GM18907 (cell line): ENCODE data around the gene SPAG16.

Source experiments
- ATAC-seq: cut with Tn5 transposase; IDR thresholded peaks from one replicate; pipeline ENCODE4 v1.9.1; 2021; ENCODE audit warnings: mild to moderate bottlenecking, moderate library complexity; ENCODE audit not compliant: unreplicated experiment

SPAG16 gene

DNA sequence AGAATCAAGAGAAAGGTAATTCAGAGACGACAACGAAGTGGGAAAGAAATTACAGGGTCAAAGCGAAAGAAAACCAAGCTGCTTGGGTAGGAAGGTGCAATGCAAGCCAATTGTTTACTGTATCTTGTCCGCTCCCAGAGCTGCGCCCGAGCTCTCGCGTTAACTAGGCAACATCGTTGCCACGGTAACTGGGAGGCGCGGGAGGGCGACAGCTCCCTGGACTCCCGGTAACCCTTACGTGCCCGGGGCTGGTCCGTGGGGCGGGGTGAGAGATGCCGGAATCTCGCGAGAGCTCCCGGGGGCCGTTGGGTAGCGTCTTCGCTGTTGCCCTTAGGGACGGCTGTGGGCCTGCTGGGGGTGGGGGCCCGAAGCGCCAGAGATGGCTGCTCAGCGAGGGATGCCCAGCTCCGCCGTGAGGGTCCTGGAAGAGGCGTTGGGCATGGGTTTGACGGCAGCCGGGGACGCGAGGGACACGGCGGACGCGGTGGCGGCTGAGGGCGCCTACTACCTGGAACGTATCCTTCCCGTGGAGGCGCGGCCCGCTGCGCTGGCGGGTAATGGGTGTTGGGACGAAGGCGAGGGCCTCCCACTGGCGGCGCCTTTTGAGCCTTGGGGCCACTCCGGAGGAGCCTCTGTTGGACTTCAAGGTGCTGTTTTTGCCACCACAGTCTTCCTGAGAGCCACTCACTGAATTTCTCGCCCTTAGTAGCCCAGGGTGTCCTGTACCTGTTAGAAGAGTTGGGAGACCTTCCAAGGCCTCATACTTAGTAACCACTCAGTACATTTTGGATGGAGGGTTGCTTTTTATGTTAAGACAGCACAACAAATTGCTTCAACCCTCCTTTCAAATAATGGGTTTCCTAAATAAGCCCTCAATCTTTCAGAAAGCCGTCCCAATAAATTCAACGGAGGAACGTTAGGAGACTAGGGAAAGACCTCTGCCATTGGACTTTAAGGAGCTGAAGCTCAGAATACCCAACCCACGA is at the start of gene SPAG16:
Gene SPAG16 (plus strand): TSS at position 360 of the 986 bp plus-strand sequence.
- peak; percentile 100 for ATAC-seq

DNA sequence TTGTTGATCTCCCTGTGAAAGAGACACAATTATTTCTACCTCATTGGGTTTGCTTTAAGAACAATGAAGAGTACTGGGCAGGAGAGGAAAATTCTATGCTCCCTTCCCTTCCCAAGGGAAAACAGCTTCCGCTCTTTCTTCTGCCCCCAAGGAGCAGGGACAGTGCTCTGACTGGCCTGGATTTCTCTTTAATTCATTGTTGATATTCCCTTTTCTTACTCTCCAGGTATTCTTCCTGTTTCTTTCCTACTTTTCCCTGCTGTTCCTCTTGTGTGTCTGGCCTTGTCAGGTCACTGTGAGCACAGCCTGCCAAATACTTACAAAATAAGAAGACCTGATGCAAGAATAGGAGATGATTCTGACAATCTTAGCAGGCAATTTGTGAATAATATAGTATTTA is 49.6 kb upstream of the SPAG16 start:
- ATAC-seq, result no peak

DNA sequence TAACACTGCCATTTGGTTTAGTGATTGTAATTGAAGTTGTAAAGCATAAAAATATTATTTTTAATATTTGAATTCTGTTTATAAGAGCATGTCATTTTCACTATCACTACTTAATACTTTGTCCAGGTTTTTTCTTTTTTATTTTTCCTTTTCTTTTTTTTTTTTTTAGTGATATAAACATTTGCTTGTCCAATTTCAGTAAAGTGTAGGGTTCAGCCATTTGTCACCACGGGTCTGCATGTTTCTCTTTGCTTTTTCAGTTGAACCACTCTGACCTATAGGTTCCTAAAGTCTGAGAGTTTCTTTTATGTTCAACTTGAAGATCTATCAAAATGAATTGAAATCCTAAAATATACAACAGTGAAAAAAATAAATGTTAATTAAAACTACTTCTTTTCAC is 48.5 kb upstream of the SPAG16 start:
- ATAC-seq, result no peak

DNA sequence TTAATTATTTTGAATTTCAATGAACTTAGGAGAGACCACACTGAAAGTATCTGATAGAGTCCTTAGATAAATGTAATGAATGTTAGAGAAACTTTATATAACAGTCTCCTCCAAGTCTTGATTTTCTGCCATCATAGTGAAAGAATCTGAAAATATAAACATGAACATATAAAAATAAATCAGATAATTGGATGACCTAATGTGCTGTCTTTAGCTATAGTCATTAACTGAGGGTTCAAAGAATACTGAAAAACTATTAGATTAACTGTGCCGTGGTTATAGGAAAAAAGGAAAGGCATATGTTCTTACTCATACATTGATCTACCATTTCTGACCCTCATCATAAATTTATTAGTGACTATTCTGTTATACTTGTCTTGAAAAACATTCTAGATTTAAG is 47.0 kb upstream of the SPAG16 start:
- ATAC-seq, result no peak

DNA sequence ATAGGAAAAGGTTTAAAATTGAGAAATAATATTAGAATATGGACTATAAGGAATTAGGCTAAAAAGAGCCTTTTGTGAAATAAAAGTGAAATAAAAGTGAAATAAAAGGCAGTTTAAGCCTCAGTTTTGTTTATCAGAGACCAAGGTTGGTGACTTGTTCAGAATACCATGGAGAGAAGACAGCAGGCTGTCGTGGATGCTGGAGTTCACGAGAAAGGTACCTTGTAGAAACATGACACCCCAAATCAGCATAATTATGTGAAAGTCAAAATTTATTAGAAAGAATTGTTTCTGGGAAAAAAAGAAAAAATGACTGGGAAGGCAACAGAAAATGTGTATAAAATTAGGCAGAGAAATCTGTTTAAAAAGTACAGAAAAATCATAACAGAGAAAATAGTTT is 46.5 kb upstream of the SPAG16 start:
- no peak for ATAC-seq

DNA sequence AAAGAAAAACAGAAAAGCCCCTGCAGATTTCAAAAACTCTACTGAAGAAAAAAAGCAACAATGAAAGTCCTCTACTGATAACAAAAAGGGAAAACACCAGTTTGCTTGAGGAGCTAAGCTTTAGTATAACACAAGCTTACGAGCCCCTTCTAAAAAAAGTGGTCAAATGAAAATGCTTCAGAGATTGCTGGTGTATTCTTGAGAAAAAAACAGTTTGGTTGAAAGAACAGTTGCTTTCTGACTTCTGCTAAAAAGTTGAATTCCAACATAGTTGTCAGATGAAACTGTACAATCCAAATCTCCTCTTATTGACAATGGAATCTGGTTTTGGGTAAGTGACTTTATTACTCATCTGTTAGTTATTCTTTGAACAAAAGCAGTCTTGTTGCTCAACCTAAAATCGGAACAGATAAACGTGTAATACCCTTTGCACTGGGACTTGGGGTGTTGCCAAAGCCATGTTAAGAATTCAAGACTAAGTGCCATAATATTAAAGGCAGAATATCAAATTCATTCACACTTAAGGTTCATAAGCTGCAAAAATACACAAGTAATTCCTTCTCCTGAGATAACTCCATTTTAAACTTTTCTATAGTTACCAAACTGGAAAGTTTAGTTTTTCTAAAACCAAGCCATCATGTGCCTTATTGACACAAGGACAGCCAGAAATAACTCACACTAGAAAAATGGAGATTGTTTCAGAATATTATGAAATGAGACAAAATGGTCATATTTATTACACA is 45.3 kb upstream of the SPAG16 start:
- peak; percentile 53 for ATAC-seq

DNA sequence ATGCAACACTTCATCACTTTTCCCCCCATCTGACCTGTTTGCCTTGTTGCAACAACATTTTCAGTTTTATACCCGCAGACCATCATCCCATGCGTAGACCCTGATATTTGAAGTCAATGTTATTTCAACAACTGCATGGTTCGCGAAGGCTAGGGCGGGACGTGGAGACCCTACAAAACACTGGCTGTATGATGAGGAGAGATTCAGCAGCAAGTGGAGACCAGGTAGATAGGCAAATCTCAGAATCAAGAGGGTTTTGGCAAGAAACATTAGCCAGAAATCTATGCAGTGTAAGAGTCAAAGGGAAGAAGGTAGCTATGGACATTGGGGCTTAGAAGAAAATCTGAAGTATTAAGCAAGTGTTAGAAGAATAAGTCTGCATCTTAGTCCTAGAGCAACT is 42.4 kb upstream of the SPAG16 start:
- ATAC-seq, result no peak

DNA sequence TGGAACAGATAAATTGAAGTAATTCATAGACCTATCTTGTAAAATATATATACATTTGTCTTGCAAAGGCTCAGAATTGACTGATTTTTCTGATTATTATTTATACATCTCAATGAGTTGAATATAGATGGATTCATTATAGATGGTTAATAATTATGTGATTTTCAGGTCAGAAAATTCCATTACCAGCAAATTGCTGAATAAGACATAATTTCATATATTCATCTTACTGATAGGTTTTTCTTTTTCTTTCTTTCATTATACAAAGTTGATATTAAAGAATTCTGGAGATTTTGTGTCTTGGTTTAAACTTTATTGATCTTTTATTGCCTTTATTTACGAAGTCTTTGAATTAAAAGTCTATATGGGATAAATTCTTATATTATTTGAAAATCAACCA is 41.6 kb upstream of the SPAG16 start:
- no peak for ATAC-seq

DNA sequence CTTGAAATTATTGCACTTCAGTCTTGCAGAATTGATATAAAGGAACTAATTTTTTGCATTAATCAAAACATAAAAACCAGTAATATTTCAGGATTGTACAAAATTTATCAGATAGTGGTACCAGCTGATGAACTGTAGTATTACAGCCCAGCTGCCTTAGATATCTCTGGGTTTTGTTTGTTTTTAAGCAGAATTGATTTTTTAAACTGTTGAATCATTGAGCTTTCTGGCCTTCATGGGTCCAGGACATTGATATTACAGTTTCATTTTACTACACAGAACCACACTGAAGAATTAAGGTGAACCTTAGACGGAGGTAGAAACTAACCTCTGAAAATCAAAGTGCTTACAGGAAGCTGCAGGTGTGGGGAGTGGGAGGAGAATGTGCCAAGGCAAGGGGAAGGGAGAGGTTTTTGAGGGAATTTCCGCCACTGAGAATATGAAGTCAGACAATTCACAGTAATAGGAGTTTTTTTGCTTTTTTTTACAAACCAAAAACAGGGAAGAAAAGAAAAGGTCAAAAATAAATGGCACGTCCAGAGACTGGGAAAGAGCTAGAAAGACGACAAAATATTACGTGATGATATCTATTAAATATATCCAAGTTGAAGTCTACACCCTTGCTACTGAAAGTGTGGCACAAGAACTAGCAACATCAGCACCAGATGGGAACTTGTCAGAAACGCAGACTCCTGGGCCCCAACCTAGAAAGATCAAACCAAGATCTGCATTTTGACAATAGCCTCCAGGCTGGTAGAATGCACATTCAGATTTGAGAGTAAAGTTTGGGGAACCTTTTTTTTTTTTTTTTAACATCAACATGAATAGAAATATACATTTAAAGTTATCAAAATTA is 40.8 kb upstream of the SPAG16 start:
- peak; percentile 40 for ATAC-seq

DNA sequence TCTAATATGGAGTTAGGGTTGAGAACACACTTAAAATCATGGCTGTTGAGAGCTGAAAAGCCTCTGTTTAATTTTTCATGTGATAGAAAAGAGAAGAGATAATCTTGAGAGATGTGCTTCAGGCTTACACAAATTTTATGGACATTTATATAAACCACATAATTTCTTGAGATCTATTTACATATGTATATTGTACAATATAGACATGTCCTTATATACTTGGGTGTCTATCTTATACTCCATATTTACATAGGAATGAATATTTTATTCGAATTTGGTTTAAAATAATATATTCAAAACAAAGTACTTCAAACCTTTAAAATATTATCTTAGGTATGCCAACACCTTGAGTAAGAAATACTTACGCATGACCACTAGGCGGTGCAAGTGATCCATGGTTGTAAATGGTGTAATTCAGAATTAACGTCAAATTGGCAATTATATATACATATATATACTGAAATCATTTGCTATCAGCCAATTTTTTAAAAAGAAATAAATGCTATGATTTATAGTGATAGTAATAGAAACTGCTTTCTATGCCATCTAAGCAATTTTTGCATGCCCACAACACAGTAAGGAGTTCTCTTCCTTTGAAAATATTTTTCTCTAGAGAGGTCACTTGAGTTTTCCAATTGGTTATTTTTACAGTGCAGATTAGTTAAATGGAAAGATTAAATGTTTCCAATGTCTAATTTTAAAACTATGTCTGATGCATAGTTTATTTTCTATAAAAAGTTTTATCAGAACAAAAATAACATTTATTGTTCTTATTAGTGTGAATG is 37.6 kb upstream of the SPAG16 start:
- peak; percentile 41 for ATAC-seq

DNA sequence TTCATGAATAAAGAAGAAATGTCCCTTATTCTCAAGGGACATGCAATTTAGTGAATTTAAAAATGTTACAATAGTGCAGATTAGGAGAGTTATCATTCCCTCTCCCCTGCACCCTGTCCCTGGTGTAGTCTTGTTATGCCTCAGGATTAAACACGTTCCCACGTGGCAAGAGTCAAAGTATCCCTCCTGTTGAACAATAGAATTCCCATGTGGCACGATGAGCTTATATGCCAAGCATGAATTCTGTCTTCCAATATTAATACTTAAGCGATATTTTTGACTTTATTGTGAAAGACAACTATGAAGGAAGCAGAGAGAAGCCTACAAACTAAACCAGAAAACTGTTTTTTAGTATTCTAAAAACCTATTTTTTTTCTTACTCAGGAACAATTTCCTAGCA is 36.7 kb upstream of the SPAG16 start:
- no peak for ATAC-seq

DNA sequence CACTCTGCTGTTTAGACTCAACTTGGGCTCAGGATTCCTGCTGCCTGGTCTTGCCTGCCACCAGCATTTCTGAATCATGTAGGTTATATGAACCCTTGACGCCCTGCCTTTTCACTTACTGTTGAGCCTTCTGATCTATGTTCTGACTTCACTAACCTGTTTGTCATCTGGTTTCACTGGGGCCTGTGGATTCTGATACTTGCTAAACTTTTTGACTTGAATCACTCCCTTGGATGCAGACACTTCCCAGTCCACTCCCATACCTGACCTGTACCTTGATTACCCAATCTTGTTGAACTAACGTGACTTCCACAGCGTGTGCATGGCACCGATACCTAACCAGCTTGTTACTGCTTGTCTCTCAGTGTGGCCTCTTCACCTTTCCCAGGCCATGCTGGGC is 35.6 kb upstream of the SPAG16 start:
- ATAC-seq, result no peak

DNA sequence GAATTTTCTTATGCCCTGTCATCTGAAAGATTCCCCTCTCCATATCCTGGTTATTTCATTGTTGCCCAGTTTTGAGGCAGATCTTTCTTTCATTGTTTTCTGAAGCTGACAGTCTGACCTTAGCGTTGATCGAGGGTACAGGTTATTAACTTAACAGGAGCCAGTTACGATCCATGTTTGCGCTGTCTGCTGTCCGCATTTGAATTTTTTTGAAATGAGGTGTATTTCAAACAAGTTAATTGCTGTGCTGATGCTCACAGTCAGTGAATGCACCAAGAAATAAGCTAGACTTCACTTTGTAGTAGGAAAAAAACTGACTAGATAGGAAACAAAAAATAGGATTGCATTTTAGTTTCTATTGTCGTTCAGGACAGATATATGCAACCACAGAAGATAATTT is 34.8 kb upstream of the SPAG16 start:
- ATAC-seq, result no peak

DNA sequence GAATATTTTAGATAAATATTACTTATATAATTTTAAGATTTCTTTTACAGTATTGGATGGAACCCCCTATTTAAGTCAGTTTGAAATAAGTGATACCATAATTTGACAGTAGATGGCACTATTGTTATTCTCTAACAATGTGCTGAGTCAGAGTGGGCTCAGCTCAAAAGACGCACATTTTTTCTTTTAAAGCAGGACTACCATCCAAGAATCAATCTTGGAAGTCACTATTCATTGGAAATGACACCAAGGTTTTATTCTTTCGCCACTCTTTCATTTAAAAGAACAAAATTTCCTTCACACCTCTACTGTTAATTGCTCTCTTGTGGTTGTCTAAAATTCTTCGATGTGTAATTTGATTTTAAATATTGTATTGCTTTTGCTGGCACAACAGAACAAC is 32.6 kb upstream of the SPAG16 start:
- peak; percentile 79 for ATAC-seq

DNA sequence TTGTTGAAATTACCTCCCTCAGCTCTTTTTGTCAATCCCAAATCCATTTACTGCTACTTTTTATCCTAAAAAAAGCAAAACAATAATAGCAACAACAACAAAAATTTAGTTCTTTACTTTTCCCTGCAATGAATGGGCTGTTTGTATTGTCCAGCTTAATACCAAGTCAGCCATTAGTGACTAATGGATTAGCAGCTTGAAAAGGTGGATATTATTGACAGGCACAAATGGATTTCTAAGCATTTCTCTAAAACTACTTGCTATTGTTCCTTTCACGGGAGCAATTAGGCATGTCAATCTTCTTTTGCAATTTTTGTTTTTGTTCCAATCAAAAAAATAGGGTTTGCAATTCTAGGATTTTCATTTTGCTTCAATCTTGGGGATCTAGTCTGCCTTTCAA is 32.1 kb upstream of the SPAG16 start:
- ATAC-seq, result no peak

DNA sequence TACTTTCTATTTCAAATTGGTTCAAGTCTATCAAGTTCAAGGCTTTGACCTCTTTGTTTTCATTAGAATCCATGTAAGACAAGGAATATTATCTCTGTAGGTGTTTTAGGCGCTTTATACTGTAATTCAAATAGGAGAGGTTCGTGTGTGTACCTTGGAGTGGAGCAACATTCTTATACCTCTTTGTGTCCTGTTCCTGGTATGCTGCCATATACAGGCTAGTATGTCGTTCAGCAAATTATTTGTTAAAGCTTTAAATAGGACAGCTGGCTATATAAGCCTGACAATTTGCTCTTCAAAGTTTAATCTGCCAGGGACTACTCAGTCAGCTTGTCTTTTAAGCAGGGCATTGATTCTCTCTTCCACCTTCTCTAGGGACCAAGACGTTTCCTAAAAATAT is 31.1 kb upstream of the SPAG16 start:
- no peak for ATAC-seq

DNA sequence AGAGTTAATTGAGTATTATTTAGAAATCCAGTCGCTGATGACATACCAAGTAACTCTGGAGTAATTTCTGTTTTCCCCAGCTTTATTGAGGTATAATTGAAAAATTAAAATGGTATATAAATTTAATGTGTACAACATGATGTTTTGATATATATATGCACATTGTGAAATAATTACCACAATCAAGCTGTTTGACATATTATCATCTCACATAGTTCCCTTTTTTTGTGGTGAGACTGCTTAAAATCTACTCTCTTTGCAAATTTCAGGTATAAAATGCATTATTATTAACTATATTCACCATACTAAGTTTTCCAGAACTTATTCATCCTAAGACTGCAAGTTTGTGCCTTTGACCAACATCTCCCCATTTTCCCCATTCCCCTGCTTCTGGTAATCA is 25.0 kb upstream of the SPAG16 start:
- no peak for ATAC-seq

DNA sequence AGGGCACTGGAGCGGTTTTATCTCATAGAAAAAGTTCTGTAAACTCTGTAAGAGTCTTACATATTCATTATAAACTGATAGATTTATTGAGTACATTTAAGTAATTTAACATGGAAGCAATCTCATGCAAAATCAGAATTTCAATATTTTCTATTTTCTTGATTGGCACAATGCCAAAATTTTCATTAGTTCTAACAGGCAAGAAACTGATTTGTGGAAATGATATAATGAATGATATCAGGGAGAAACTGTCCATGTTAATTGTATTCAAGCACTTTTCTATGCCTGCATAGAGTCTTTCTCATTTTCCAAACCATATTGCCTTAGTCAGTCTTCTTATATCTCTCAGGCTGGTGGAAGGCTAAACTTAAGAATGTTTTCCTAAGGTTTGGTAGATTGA is 23.0 kb upstream of the SPAG16 start:
- ATAC-seq, result no peak

DNA sequence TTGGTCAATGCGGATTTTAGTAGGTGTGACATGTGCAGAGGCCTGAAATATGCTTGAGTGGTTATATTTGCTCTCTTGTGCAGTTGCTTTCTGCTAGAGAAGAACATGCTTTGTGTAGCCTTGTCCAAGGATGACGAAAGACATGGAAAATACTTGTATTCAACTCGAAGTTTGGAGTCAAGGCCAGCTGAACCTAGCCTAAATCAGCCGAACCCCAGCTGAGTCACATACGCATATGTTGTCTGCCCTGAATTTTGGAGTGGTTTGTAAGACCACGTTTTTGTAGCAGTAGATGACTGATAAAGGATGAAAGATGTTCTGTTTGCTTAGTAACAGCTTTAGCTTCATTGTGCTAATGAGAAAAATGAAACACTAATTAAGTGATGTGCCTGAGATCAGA is 22.5 kb upstream of the SPAG16 start:
- no peak for ATAC-seq

DNA sequence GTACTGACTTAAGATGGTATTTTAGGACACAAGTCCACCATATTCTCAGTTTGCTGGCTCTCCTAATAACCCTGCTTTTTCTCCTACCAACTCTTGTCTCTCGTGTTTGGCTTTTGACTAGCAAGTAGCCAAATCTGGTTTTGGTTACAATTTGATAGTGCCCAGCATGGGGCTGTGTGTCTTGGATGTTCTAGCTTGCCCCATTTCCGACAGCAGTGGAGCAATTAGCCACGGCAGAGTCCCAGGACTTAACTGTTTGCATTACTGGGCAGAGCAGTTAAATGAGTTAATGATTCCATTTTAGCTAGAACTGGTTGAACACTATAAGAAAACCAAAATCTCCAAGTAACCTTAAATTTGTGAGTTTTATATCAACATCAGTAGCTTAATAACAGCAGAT is 18.6 kb upstream of the SPAG16 start:
- ATAC-seq, result no peak
